ENCODE measurements around the gene COX15. TPM values are rescaled to one million over a fixed set of nuclear protein-coding genes. Genes with fewer than 3 reads are reported as not detected.

COX15 gene
- total and polyA plus RNA-seq, 2 experiments from 2014 or later, result 18.3 to 20.3 TPM

GRCh38 chr10:99731306-99732032, 458 bp downstream of the COX15 start:
- Histone ChIP-seq H3K9ac (peak overlapping the region; percentile 86), H3K9me3 (ENCODE audit: low read depth) (no peaks in the 10 kb centered on the region), H3F3A (ENCODE audit: insufficient read depth) (peaks cover 17% of the 10 kb centered on the region), H4K20me1 (ENCODE audit: insufficient read depth) (no peaks in the 10 kb centered on the region), H2AFZ (peak overlapping the region; percentile 93), H3K4me3 (peak overlapping the region; percentile 96), H3K79me2 (ENCODE audit: insufficient read depth) (peaks cover 46% of the 10 kb centered on the region), H3K9me2 (ENCODE audit: insufficient read depth) (no peaks in the 10 kb centered on the region), H3K27me3 (replicated peaks; ENCODE audit: insufficient read depth) (no peaks in the 10 kb centered on the region), H3K36me3 (ENCODE audit: low read depth) (peaks cover 10% of the 10 kb centered on the region), H3K27ac (peak overlapping the region; percentile 75), H3K4me1 (ENCODE audit: insufficient read depth) (peaks cover 20% of the 10 kb centered on the region; the same call in 1 of the 2 replicates), H3K4me2 (ENCODE audit: unreplicated experiment) (peak overlapping the region; percentile 100)
- TF ChIP-seq EZH2 (IDR thresholded peaks at IDR 0.05; ENCODE audit: insufficient read depth, poor library complexity, severe bottlenecking) (no peak), EZH2phosphoT487 (IDR thresholded peaks at IDR 0.05; ENCODE audit: insufficient read depth, low read depth) (no peak)
- in situ Hi-C loops (cut with MboI), result no loop called here
- no peak for DNase-seq
- WGBS, 2 experiments (ENCODE audit: low coverage in 1 of 2, low lambda C conversion rate in 2 of 2, missing lambda C conversion rate in 2 of 2), result 4 to 5% methylated on average over 16 of the region's 16 CpGs

DNA sequence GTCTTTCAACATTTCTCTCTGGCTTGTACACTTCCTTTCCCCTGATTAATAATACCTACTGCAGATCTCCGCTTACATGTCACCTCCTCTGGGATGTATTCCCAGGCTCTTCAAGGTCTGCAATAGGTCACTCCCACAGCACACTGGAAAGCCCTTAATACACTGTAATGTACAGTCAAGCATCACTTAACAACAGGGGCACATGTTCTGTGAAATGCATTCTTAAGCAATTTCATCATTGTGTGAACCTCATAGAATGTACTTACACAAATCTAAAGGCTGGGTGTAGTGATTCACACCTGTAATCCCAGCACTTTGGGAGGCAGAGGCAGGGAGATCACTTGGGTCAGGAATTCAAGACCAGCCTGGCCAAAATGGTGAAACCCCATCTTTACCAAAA, 1.9 kb downstream of the COX15 start:
- peaks cover 18% of the 10 kb centered on the region; the same call in 1 of the 2 replicates for H3K4me1 ChIP-seq (ENCODE audit: insufficient read depth)
- peaks cover 19% of the 10 kb centered on the region for H3K36me3 ChIP-seq (ENCODE audit: low read depth)
- H3K9me3 ChIP-seq (ENCODE audit: low read depth), result no peaks in the 10 kb centered on the region
- H3K9me2 ChIP-seq (ENCODE audit: insufficient read depth), result no peaks in the 10 kb centered on the region
- H3K79me2 ChIP-seq (ENCODE audit: insufficient read depth), result peaks cover 36% of the 10 kb centered on the region
- H3K4me2 ChIP-seq (ENCODE audit: unreplicated experiment), result no peak overlapping the region
- H4K20me1 ChIP-seq (ENCODE audit: insufficient read depth), result no peaks in the 10 kb centered on the region
- H3F3A ChIP-seq (ENCODE audit: insufficient read depth), result peaks cover 17% of the 10 kb centered on the region
- WGBS, 2 experiments (ENCODE audit: low coverage in 1 of 2, low lambda C conversion rate in 2 of 2, missing lambda C conversion rate in 2 of 2), result 97 to 100% methylated on average over 1 of the region's 1 CpG
- in situ Hi-C loops (cut with MboI), result no loop called here
- H2AFZ ChIP-seq, result no peak overlapping the region
- no peak overlapping the region for H3K9ac ChIP-seq
- no peak for TF ChIP-seq EZH2phosphoT487 (IDR thresholded peaks at IDR 0.05; ENCODE audit: insufficient read depth, low read depth)
- DNase-seq, result peak; percentile 51
- no peak overlapping the region for H3K4me3 ChIP-seq
- no peaks in the 10 kb centered on the region for H3K27me3 ChIP-seq (replicated peaks; ENCODE audit: insufficient read depth)
- no peak overlapping the region; the same call in 1 of the 2 replicates for H3K27ac ChIP-seq

DNA sequence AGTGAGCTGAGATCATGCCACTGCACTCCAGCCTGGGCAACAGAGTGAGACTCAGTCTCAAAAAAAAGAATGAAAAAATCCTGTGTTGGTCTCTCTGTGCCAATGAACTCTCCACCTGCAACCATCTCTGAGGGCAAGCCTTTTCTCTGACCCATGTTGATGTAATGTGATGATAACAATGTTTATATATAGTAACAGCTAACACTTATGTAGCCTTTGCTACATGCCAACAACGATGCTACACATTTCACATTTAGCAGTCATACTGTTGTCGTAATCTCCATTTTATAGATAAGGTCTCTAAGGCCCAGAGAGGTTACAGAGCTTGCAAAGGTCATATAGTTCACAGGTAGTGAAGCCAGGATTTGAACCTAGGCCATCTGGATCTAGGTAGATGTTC, 11.5 kb downstream of the COX15 start:
- Histone ChIP-seq H2AFZ (no peak overlapping the region), H3K9me3 (ENCODE audit: low read depth) (no peaks in the 10 kb centered on the region), H3K79me2 (ENCODE audit: insufficient read depth) (0 out of 2 replicates have a peak, but pooled peaks cover 4% of the 10 kb centered on the region), H3K9ac (no peak overlapping the region), H3K27ac (no peak overlapping the region), H3K9me2 (ENCODE audit: insufficient read depth) (no peaks in the 10 kb centered on the region), H3K36me3 (ENCODE audit: low read depth) (peaks cover 62% of the 10 kb centered on the region), H3K4me2 (ENCODE audit: unreplicated experiment) (no peak overlapping the region), H3K4me3 (no peak overlapping the region), H3F3A (ENCODE audit: insufficient read depth) (peaks cover 9% of the 10 kb centered on the region; the same call in 1 of the 2 replicates), H3K27me3 (replicated peaks; ENCODE audit: insufficient read depth) (no peaks in the 10 kb centered on the region), H4K20me1 (ENCODE audit: insufficient read depth) (no peaks in the 10 kb centered on the region), H3K4me1 (ENCODE audit: insufficient read depth) (no peaks in the 10 kb centered on the region)
- in situ Hi-C loops (cut with MboI), result no loop called here
- WGBS, 2 experiments (ENCODE audit: low coverage in 1 of 2, low lambda C conversion rate in 2 of 2, missing lambda C conversion rate in 2 of 2), result 81 to 83% methylated on average over 2 of the region's 2 CpGs
- DNase-seq, result no peak
- TF ChIP-seq EZH2phosphoT487 (IDR thresholded peaks at IDR 0.05; ENCODE audit: insufficient read depth, low read depth) (no peak), EZH2 (IDR thresholded peaks at IDR 0.05; ENCODE audit: insufficient read depth, poor library complexity, severe bottlenecking) (no peak)

DNA sequence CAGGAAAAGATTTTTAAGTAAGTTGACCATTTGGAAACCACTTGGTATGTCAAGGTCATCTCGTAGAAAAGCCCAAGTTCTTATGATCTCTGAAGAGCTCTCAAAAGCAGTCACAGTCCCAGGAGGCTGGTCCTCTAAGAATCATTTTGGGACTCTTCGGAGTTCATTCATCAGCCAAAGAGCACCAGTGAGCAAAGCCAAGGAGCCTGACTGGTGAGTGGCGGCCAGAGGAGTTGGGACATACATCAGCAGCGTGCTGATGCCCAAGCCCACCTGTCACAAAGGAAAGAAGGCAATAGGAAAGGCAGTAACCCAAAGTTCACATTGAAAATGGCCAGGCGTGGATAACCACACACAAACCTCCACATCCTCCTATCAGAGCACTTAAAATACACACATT, 17.5 kb downstream of the COX15 start:
- Histone ChIP-seq H2AFZ (no peak overlapping the region), H3F3A (ENCODE audit: insufficient read depth) (peaks cover 53% of the 10 kb centered on the region), H3K9ac (no peak overlapping the region), H3K4me1 (ENCODE audit: insufficient read depth) (peaks cover 15% of the 10 kb centered on the region), H3K79me2 (ENCODE audit: insufficient read depth) (no peaks in the 10 kb centered on the region), H3K27ac (no peak overlapping the region), H3K27me3 (replicated peaks; ENCODE audit: insufficient read depth) (no peaks in the 10 kb centered on the region), H3K4me3 (no peak overlapping the region), H4K20me1 (ENCODE audit: insufficient read depth) (no peaks in the 10 kb centered on the region), H3K9me3 (ENCODE audit: low read depth) (no peaks in the 10 kb centered on the region), H3K9me2 (ENCODE audit: insufficient read depth) (no peaks in the 10 kb centered on the region), H3K36me3 (ENCODE audit: low read depth) (peaks cover 53% of the 10 kb centered on the region), H3K4me2 (ENCODE audit: unreplicated experiment) (no peak overlapping the region)
- no peak for DNase-seq
- no peak for TF ChIP-seq EZH2phosphoT487 (IDR thresholded peaks at IDR 0.05; ENCODE audit: insufficient read depth, low read depth)
- no peak for TF ChIP-seq EZH2 (IDR thresholded peaks at IDR 0.05; ENCODE audit: insufficient read depth, poor library complexity, severe bottlenecking)
- 85 to 88% methylated on average over 5 of the region's 5 CpGs for WGBS, 2 experiments (ENCODE audit: low coverage in 1 of 2, low lambda C conversion rate in 2 of 2, missing lambda C conversion rate in 2 of 2)
- in situ Hi-C loops (cut with MboI), result loop anchor here (10.0 kb wide), 2 partner anchors 80 to 280 kb away; partner anchors contain the start of gene GOT1
